Stomach (tissue), 4 donors: Measurements from ENCODE around the gene CDC42EP5.

Experiments used
- CTCF ChIP-seq, 7 experiments: fragments of 450-650 bp in 4 of 7; fragments of 200-600 bp in 3 of 7; sonication (generic) in 3 of 7; IDR thresholded peaks; one replicate each; pipeline ENCODE4 v1.5.1; 2016 to 2019; ENCODE audit warnings: antibody characterized with exemption in 7 of 7, control low read depth in 2 of 7, mild to moderate bottlenecking in 1 of 7
- POLR2AphosphoS5 ChIP-seq, 3 donors: sonication (generic); formaldehyde crosslinking; IDR thresholded peaks; one replicate each; pipeline ENCODE4 v1.6.1; 2016; ENCODE audit warnings: antibody characterized with exemption in 3 of 3

- TF ChIP-seq POLR2AphosphoS5 (IDR thresholded peaks at IDR 0.05) (no peak), CTCF (IDR thresholded peaks at IDR 0.05) (no peak)
Observed at GRCh38 chr19:54521860-54522513, 48.9 kb upstream of the CDC42EP5 start.
